Measurements from ENCODE around the gene FOXE1. TPM values are rescaled to one million over a fixed set of nuclear protein-coding genes. Genes with fewer than 3 reads are reported as not detected.

Gene FOXE1
- total RNA-seq, 1 donor from 2014 or later = not detected

- FAIRE-seq = no peak
- no peak for DNase-seq (ENCODE audit: low spot score in 2 of 2)
These were observed 50.2 kb downstream of the FOXE1 start for GRCh38 chr9:97903177-97903576.

GRCh38 chr9:97904725-97905124, 51.7 kb downstream of the FOXE1 start:
- FAIRE-seq (no peak), DNase-seq (ENCODE audit: low spot score in 2 of 2) (no peak)

DNA sequence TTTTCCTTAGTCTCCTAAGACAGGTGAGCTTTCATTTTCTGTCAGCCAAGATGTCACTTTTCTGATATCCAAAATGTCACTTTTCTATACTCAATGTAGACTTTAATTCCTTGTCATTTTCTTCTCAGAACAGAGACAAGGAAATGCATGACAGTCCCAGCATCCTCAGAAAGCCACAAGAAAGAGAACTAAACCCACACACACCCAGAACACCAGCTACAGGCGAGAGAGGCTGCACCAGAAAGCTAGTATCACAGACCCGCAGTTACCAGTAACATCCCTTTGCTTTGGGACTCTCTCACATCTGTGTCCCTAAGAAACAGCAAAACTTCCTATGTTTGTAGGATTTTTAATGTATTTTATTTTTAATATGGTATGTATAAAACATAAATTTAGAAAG, 52.2 kb downstream of the FOXE1 start:
- no peak for DNase-seq (ENCODE audit: low spot score in 2 of 2)
- FAIRE-seq = no peak

Other genes with a start within 250 kb of the FOXE1 start
- gene TSTD2, start 219.9 kb upstream of the FOXE1 start, total RNA-seq = 34.2 TPM
- 62.0 TPM for gene NCBP1, start 219.4 kb upstream of the FOXE1 start, total RNA-seq
- 21.2 TPM for gene XPA, start 155.9 kb upstream of the FOXE1 start, total RNA-seq
- gene TRMO, start 69.3 kb downstream of the FOXE1 start, total RNA-seq = 18.3 TPM
- 3.7 TPM for gene HEMGN, start 84.9 kb downstream of the FOXE1 start, total RNA-seq
- gene ANP32B, start 130.1 kb downstream of the FOXE1 start, total RNA-seq = 6.1 TPM
- gene NANS, start 203.5 kb downstream of the FOXE1 start, total RNA-seq = 22.8 TPM

Measured in frontal cortex (tissue), 4 donors.